ENCODE results near the gene PLCD1. TPM values are rescaled to one million over a fixed set of nuclear protein-coding genes. Genes with fewer than 3 reads are reported as not detected.

PLCD1 gene
- total and polyA plus RNA-seq, 12 donors, result 9.7 to 97.3 (median 29.2) TPM

- Histone ChIP-seq H3K27ac (no peak overlapping the region), H3K9me3 (replicated peaks in 1 of 3) (no peaks in the 10 kb centered on the region), H3K4me1 (replicated peaks in 1 of 2) (no peaks in the 10 kb centered on the region), H3K36me3 (replicated peaks in 1 of 2) (peaks cover 0 to 4% of the 10 kb centered on the region in 2 donors), H3K27me3 (no peaks in the 10 kb centered on the region), H3K4me3 (no peak overlapping the region)
- intact Hi-C loops (cut with DNase I), result no loop called here
- 87 to 100% (median 91%) methylated on average over 5 to 7 of the region's 7 CpGs for WGBS, 4 donors
- no peak for TF ChIP-seq CTCF (IDR thresholded peaks at IDR 0.05)
- TF ChIP-seq POLR2A (IDR thresholded peaks at IDR 0.05), result no peak
- DNase-seq, result peak in 2 of 7 donors; percentile 8 to 31
Measured at GRCh38 chr3:37984596-37984995, 44.8 kb downstream of the PLCD1 start.

GRCh38 chr3:37984051-37984450, 45.4 kb downstream of the PLCD1 start:
- TF ChIP-seq CTCF (IDR thresholded peaks at IDR 0.05) (no peak), POLR2A (IDR thresholded peaks at IDR 0.05) (no peak)
- Histone ChIP-seq H3K27me3 (no peaks in the 10 kb centered on the region), H3K27ac (no peak overlapping the region), H3K9me3 (replicated peaks in 1 of 3) (no peaks in the 10 kb centered on the region), H3K4me3 (no peak overlapping the region), H3K36me3 (replicated peaks in 1 of 2) (peaks cover 0 to 4% of the 10 kb centered on the region in 2 donors), H3K4me1 (replicated peaks in 1 of 2) (no peaks in the 10 kb centered on the region)
- 79 to 94% (median 83%) methylated on average over 7 of the region's 7 CpGs for WGBS, 4 donors
- intact Hi-C loops (cut with DNase I), result no loop called here
- peak in 2 of 7 donors; percentile 9 to 49 for DNase-seq

- H3K4me1 ChIP-seq (replicated peaks in 1 of 2), result no peaks in the 10 kb centered on the region
- peak in 1 of 7 donors; percentile 18 for DNase-seq
- no peaks in the 10 kb centered on the region for H3K9me3 ChIP-seq (replicated peaks in 1 of 3)
- no peak overlapping the region for H3K4me3 ChIP-seq
- no peak overlapping the region for H3K27ac ChIP-seq
- intact Hi-C loops (cut with DNase I), result no loop called here
- H3K27me3 ChIP-seq, result no peaks in the 10 kb centered on the region
- WGBS, 4 donors, result 68 to 89% (median 83%) methylated on average over 1 of the region's 1 CpG
- TF ChIP-seq POLR2A (IDR thresholded peaks at IDR 0.05) (no peak), CTCF (IDR thresholded peaks at IDR 0.05) (no peak)
- peaks cover 0 to 4% of the 10 kb centered on the region in 2 donors for H3K36me3 ChIP-seq (replicated peaks in 1 of 2)
Measured at GRCh38 chr3:37982331-37982730, 47.1 kb downstream of the PLCD1 start.

- peak in 1 of 7 donors; percentile 10 for DNase-seq
- no peaks in the 10 kb centered on the region for H3K9me3 ChIP-seq (replicated peaks in 1 of 3)
- H3K4me1 ChIP-seq (replicated peaks in 1 of 2), result no peaks in the 10 kb centered on the region
- peaks cover 0 to 4% of the 10 kb centered on the region in 2 donors for H3K36me3 ChIP-seq (replicated peaks in 1 of 2)
- WGBS, 4 donors, result 95 to 100% (median 97%) methylated on average over 2 of the region's 2 CpGs
- no peak overlapping the region for H3K27ac ChIP-seq
- no peak overlapping the region for H3K4me3 ChIP-seq
- no peaks in the 10 kb centered on the region for H3K27me3 ChIP-seq
- TF ChIP-seq CTCF (IDR thresholded peaks at IDR 0.05) (no peak), POLR2A (IDR thresholded peaks at IDR 0.05) (no peak)
- intact Hi-C loops (cut with DNase I), result no loop called here
Measured at GRCh38 chr3:37981348-37981664, 48.1 kb downstream of the PLCD1 start.
